ENCODE measurements around the gene PTGES2.

PTGES2 gene

DNA sequence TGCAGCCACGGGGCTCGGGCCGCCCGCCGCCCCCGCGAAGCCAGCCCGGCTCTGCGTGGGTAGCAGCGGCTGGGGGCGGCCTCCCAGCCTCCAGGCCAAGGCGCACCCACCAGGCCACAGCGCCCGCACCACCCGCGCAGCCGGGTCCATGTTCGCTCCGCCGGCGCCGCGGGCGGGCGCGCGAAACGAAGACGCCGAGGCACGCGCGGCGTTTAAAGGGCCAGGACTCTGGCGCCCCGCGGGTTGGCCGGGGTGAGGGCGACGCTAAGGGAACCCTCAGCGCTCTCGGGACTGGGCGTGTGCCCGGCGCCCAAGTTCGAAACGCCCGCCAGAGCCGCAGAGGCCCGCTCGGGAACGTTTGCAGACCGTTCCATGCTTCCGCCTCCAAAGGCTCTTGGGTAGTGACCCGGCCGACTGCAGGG, at the start of gene PTGES2:
TSS of gene PTGES2 (minus strand) at position 162 of the 422 bp plus-strand sequence. CDS start at position 150, 12 bp downstream.
- DNase-seq (ENCODE audit: low spot score): peak; percentile 81

DNA sequence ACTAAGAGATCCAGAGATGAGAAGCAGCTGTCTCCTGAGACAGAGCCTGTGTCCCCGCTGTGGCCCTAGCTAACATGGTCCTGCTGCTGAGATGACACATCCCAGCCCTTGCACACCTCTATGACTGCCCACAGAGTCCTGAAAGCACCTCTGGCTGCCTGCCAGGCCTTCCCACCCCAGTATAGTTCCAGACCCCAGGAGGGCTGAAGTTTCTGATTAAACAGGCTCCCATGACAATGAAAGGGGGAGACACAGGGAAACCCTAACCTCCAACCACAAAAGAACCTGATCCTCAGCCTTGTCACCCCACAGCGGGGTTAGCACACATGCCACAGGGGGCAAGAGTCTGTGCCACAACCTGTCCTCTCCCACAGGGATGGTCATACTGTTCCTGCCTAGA, 48.2 kb upstream of the PTGES2 start:
- DNase-seq (ENCODE audit: low spot score): no peak

DNA sequence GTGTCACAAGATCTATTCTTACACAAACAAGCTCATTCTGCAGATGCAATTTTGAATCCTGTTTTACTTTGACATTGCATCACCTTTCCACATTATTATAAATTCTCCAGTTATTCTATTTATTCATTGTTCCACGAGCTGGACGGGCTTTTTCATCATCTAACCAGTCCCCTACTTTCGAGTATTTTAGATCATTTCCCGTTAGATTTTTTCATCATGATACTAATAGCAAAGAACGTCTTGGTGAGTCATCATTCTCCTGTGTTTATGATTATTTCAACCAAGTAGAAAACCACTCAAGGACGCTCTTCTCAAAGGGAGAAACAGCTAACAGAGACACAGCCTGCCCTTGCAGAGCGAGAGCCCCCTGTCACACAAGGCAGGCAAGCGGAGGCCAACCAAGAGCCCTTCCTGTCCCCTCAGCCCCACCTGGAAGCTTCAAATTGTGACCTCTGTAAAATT, 47.6 kb upstream of the PTGES2 start:
- DNase-seq (ENCODE audit: low spot score): no peak

DNA sequence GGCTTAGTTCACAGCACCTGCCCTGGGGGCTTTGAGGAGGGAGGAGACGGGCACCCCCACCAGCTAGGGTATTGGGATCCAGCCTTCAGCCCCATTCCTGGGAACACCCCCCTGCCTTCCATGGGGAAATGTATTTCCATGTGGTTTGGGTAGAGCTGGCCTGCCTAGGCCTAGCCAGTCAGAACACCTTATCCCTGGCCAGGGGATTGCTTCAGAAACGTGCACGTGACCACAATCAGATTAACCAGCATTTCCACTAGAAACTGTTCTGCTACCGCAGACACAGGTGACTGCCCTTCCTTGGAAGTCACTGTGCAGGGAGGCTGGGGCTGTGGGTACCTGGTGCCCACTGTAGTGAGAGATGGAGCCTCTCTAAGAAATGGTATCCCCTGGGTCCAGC, 46.5 kb upstream of the PTGES2 start:
- no peak for DNase-seq (ENCODE audit: low spot score)

DNA sequence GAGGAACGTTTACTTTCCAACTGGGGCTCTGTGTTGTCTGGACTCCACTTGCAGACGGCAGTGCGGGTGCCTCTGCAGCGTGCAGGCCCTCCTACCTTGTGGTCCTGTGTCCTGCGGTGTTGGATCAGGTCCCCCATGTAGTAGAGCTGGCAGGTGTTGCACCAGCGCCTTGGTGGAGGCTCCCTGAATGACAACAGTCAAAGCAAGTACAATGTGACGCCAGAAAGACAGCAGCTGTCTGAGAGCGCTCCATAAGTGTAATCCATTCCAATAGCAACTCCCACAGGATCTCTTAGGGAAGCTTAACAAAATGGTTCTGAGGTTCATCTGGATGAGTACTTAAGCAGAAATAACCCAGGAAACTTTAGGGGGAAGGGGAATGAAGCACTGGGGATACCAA, 42.4 kb upstream of the PTGES2 start:
- DNase-seq (ENCODE audit: low spot score): no peak

DNA sequence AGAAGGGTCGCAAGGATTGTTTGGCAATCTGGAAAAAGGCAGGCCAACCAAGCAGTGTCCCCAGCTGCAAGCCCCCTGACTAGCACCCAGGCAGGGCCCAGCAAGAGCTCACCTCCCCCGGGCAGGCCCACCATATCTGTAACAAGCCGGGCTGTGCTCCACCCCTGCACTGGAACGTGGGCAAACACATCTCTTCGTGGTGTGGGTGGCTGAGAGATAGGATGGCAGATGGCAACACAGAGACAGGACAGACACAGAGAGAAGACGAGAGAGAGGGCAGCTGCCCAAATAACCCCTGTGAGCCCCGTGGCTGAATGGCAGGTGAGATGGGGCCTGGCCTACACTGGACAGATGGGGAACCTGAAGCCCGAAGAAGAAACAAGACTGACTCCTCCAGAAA, 42.0 kb upstream of the PTGES2 start:
- DNase-seq (ENCODE audit: low spot score): no peak

DNA sequence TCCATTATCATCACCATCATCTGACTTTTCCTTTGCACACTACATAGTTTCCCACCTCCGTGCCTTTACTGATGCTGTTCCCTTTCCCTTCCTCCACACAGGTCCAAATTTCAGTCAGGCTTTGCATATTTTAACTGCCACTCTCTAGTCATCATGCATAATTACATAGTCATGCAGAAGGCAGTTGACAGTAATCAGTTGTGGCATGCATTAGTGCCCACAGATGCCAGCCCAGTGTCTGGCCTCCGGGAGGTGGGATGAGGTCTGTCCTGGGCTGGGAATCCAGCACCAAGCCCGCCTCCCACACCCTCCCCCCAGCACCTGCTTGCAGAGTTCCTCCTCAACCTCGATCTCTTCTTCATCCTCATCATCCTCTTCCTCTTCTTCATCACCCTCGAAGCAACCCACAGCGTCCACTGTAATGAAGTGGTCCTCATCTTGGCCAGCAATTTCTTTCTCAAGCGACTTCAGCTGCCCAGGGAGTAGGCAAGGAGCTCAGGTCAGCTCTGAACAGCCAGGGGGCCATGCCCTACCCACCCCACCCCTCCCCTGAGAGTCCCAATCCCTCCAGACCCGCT, 41.3 kb upstream of the PTGES2 start:
- no peak for DNase-seq (ENCODE audit: low spot score)

DNA sequence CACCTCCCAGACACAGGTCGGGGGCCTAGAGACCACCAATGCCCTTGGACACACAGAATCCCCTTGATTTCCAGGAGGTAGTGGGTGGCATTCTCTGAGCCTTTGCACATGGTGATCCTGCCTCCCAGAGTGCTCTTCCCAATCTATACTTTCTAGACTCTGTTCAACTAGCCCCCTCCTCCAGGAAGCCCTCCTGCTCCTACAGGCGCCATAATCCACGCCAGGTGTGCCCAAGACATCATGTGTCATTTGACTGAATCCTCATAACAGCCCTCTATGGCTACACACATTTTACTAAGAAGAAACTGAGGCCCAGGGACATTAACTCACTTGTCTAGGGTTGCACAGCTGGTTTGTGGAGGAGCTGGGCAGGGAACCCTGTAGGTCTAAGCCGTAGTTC, 39.7 kb upstream of the PTGES2 start:
- no peak for DNase-seq (ENCODE audit: low spot score)

DNA sequence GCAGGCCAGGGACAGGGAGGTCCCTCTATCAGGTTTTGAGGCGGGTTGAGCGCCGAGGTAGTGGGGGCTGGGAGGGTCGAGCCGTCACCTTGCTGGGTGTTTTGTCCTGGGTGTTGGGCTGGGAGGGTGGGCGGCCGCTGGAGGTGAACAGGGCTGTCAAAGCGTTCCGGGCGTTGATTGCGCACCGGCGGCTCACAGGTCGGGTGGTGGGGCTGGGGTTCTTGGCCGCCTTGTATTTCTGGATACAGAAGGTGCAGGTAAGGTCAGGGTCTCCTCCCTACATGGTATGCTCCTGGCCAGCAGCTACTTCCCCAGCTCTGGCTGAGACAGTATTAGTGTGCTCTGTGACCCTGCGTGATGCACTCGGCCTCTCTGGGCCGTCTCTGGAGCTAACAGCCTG, 38.6 kb upstream of the PTGES2 start:
- DNase-seq (ENCODE audit: low spot score): no peak

DNA sequence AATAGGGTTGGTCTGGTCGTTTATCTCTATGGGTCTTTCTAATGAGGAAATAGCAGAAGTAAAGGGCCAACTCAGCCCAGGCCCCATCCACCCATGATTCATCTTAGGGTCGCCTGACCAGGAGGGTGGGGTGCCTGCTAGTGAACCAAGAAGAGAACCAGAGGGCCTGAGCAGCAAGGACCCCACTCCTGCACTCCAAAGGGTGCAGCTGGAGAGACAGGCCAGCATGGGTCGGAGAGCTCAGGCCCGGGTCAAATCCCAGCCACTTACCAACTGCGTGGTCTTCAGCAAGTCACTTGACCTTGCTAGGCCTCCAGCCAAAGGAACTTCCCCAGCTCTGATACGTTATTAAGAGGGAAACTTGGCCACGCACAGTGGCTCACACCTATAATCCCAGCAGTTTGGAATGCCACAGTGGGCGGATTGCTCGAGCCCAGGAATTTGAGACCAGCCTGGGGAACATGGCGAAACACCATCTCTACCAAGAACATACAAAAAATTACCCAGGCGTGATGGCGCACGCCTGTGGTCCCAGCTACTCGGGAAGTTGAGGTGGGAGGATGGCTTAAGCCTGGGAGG, 36.9 kb upstream of the PTGES2 start:
- DNase-seq (ENCODE audit: low spot score): no peak

DNA sequence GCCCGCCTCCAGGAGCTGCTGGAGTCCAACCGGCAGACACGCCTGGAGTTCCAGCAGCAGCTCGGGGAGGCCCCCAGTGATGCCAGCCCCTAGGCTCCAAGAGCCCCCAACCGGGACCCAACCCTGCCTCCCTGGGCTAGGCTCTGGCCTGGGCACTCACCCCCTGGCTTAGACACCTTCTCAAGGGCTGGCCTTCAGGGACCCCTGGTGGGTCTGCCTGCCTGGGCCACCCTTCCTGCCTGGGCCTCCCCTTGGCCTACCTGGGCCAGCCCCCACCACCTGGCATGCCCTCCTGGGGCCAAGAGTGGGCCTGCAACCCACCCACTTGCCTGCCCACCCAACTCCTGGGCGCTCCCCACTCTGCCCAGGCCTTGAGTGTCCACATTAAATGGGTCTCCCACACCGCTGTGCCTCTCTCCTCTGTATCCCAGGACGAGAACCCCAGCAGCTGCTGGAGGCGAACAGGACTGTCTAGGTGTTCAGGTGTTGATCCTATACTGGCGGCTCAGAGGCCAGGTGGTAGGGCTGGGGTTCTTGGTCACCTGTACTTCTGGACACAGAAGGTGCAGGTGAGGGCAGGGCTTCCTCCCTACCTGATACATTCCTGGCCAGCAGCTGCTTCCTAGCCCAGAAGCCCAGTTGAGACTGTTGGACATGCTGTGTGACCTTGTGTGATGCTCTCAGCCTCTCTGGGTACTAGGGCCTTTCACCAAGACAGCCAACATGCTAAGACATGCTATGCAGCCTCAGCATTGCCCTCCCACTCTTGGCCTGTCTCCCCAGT, 36.2 kb upstream of the PTGES2 start:
- no peak for DNase-seq (ENCODE audit: low spot score)

DNA sequence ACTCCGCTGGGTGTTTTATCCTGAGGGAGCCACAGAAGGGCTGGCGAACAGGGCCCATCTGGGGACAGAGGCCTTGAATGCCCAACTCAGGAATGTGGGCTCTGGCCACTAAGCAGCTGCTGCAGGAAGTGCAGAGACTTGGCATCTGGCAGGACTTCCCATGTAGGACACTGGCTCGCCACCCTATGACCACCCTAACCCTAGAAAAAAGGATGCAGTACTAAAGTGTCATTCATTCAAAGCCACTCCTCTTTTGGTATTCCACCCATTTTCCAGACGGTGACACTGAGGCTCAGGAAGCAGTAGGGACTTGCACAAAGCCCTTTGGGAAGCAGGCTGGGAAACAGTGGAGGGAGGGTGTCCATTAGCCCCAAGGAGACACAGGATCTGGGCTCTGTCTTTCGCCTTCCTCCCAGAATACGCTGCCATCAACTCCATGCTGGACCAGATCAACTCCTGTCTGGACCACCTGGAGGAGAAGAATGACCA, 35.5 kb upstream of the PTGES2 start:
- DNase-seq (ENCODE audit: low spot score): no peak

DNA sequence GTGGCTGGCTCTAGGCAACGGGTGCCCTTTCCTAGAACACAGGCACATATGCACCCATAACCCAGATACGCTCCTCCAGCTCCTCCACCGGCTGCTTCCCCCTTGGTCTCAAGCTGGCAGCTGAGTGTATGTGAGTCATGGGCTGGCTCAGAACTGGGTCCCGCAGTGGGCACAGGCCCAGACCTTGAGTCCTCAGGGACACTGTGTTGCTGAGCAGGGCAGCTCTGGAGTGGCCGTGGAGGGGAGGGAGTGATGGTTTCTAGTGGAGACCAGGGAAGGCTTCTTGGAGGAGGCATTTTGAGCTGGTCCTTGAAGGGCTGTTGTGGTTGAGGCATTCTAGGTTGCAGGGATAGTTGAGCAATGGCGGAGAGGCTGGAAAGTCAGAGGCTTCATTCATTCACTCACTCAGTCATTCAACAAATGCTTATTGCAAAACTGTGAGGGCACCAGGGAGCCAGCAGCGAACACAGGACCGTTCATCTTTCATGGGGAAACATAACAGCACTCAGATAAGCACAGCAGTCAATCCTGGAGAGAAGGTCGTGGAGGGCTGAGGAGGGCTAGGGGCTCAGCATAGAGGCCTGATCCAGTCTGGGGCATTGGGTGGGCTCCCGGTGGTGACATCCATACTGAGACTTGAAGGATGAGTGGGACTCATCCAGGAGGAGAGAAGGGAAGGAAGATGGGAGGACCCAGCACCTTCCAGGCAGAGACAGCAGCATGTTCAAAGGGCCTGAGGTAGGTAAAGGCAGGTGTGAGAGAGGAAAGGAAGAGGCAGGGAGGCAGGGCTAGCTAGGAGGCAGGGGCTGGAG, 34.9 kb upstream of the PTGES2 start:
- no peak for DNase-seq (ENCODE audit: low spot score)

DNA sequence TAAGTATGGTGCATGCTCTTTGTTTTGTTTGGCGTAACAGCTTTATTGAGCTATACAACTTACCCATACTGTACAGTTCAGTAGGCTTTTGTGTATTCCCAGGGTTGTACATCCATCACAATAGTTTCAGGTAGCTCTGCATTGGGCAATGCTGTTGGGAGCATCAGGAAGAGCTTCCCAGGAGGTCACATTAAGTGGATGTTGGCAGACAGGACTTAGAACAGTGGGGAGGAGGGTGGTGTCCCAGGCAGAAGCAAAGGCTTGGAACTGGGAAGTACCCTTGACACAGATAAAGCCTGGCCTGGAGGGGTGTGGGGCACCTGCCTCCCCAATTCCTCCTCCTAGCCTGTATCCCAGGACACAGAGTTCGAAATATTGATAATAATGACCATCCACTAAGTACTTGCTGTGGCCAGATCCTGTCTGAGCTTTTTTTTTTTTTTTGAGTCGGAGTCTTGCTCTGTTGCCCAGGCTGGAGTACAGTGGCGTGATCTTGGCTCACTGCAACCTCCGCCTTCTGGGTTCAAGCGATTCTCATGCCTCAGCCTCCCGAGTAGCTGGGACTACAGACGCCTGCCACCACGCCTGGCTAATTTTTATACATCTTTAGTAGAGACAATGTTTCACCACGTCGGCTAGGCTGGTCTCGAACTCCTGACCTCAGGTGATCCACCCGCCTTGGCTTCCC, 33.8 kb upstream of the PTGES2 start:
- DNase-seq (ENCODE audit: low spot score): no peak

DNA sequence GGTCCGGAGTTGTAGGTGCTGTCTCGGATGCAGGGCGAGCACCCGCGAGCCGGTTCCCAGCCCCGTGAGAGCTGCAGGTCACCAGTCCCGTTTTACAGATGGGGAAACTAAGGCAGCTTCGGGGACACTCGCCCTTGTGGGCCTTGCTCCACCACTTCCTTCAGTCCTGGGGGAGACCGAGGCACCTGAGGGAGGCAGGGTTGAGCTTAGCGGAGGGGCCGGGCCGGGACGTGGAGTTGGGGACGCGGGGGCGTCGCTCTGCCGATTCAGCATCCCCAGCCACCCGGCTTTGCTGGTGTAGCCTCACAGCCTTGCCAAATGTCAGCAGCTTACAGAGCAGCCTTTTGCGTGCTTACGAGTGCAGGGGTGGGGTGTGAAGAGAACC, 33.1 kb upstream of the PTGES2 start:
- DNase-seq (ENCODE audit: low spot score): peak; percentile 54

DNA sequence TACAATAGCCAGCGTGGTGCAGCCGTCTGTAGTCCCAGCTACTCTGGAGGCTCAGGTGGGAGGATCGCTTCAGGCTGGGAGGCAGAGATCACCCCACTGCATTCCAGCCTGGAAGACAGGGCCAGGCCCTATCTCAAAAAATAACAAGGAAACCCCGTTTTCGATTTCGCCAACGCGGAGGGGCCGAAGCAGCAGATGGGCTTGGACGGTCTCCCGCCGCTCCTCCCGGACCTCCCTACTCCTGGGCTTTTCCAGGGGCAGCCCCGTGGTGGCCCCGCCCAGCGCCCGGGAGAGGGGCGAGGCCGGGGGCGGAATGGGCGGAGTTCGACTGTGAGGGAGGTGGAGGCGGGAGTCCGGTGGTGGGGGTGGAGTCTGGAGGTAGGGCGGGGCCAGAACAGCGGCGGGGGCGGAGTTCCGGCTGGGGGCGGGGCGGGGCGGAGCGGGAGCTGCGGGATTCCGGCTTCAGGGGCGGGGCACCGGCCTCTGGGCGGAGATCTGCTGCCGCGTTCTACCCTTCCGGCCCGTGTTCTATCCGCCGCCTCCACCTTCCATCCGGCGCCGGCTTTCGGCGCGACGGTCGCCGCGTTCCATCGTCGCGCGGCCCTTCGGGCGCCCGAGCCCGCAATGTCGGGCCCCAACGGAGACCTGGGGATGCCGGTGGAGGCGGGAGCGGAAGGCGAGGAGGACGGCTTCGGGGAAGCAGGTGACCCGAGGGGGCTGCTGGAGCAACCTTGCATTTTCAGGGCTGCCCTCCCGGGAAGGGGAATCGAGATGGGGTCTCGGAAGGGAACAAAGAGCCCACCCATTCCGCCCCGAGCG, 32.5 kb upstream of the PTGES2 start, which contains the start of gene BBLN:
TSS of gene BBLN (plus strand) at position 482 of the 819 bp plus-strand sequence. CDS start at position 625, 143 bp downstream.
- peak; percentile 98 for DNase-seq (ENCODE audit: low spot score)

DNA sequence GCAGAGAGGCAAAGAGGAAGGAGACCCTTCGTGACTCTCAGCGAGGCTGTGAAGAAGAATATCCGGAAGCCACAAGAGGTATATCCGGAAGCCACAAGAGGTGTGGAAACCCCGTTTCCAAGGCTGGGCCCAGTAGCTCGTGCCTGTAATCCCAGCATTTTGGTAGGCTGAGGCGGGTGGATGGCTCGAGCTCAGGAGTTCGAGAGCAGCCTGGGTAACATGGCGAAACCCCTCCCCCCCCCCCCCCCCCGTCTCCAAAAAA, 31.9 kb upstream of the PTGES2 start:
- no peak for DNase-seq (ENCODE audit: low spot score)

DNA sequence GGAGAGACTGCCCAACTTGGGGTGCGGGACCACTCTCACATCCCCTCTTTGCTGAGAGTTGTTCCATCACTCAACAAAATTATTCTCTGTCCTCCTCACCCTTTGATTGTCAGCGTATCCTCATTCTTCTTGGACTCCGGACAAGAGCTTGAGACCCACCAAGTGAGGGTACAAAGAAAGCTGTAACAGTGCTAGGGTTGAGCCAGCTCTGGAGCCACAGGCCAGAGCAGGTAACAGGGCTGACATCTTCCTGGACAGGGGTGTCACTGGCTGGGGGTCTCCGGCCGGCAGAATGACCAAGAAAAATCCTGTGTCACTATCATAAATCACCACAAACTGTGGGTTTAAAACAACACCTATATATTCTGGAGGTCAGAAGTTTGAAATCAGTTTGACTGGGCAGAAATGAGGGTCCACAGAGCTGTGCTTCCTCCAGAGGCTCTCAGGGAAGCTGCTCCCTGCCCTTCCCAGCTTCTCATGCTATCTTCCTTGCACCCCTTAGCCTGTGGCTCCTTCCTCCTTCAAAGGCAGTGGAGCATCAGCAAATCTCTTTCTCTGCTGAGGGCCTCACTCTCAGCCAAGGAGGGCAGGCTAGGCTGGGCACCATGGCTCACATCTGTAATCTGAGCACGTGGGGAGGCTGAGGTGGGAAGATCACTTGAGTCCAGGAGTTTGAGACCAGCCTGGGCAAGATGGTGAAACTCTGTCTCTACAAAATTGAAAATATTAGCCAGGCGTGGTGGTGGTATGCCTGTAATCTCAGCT, 28.4 kb upstream of the PTGES2 start:
- DNase-seq (ENCODE audit: low spot score): no peak

DNA sequence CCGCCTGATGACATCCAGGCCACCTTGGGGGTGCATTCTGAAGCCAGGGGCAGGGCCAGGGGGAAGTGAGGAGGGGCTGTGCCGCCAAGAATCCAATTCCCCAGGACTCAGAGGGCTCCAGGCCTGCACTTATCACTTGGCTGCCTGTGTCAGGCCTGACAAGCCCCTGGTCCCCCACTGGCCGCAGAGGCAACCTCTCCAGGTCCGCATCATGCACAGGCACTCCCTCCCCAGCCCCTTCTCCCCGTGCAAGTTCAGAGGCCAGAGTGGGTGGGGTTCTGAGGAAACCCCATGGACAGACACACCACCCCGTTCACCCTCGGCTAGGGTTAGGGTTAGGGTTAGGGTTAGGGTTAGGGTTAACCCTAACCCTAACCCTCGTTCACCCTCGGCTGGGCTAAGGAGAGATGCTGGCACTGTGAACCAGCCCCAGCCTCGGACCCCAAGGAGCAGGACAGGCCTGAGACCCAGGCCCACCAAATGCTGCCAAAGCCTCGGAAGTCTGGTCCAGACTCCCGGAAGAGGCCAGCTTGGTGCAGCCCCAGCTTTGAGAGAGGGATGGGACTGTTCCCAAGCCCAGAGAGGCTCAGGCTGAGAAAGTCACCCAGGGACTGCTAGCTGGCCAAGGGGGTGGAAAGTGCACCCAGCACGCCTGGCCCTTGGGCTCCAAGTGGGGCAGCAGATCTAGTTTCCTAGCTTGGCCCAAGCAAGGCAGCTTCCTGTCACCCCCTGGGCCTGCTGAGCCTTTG, 26.6 kb upstream of the PTGES2 start:
- no peak for DNase-seq (ENCODE audit: low spot score)
